Retina (tissue), 1 donor: ENCODE measurements around the gene ONECUT3.

Experiments used
- DNase-seq: peaks from one replicate; pipeline ENCODE4 v3.0.0-alpha.2; 2016

The ONECUT3 gene

DNA sequence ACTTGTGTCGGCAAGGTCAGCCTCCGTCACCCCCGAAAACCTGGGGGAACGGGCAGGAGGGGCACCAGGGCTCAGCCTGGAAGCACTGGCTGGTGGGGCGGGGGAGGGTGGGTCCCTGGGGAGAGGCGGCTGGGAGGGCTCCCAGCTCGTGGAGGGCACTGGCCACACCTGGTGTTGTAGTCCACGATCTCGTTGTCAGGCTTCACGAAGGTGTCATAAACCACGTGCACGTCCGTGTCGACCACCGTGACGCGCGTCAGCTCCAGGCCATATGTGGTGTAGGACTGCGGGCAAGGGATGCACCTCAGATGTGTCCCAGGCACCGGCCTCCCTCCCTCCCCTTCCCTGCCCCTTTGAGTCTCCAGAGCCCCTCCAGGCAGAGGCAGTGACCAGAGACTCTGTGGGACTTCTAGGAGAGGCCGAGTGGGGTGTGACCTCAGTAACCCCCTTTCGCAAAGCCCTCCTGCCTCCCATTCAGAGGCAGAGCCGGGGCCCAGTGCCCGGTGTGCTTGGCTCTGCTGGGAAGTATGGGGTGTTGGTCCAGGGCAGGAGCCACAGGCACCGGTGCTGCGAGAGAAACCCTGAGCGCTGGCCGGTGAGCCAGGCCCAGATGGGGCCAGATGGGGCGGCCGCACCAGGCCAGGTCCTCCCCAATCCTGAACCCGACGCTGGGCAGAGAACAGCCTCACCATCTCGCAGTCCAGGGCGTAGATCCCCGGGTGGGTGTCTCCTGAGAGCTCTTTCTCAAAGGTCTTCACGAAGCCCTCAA lies 63.4 kb downstream of the ONECUT3 start:
- DNase-seq, result no peak

DNA sequence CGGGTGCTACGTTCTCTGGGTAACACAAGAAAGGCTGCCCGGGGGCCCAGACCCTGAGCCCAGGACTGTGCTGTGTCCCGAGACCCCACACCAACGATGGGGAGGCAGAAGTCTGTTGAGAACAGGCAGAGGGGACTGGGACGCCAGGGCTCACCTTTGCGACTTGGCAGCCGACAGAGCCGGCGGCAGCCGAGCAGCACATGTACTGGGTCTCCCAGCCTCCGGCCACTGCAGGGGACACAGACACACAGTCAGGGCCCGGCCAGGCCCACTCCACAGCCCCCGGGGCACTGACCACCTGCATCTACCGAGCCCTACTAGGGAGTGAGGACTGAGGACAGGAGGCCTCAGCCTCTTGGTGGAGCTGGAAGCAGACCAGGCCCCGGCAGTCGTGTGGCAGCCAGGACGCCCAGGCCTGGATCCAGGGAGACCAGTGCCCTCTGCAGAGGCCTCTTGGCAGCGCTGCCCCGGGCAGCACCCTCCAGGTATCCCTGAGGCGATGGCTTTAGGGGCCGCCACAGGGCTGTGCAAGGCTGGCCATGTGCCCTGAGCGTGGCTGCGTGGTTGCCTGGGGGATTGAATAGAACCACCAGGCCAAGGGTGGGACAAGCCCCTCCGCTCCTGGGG lies 64.4 kb downstream of the ONECUT3 start:
- DNase-seq, result no peak

DNA sequence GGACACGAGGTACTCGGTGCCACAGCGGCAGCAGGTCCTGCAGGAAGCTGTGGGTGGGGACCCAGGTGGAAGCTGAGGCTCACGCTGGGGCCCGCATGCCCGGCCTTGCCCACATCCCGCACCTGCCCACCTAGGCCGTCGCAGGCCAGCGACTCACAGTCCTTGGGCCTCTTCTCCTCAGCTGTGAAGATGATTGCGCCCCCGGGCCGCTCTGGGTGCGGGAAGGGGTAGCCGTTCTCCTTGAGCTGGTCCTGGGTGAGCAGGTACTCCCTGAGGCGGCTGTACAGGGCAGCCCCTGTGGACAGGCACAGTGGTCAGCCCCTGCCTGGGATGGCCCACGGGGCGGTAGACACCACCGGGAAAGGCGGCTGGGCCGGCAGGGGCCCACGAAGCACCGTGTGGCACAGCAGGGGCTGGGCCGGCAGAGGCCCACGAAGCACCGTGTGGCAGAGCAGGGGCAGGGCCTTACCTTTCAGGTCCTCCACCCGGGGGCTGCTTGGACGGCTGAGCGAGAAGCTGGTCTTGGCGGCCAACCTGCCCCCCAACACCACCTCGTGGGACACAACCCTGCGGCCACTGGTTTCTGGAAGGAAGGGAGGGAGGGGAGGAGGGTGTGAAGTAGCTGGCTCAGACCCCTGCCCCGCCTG lies 65.4 kb downstream of the ONECUT3 start:
- no peak for DNase-seq

DNA sequence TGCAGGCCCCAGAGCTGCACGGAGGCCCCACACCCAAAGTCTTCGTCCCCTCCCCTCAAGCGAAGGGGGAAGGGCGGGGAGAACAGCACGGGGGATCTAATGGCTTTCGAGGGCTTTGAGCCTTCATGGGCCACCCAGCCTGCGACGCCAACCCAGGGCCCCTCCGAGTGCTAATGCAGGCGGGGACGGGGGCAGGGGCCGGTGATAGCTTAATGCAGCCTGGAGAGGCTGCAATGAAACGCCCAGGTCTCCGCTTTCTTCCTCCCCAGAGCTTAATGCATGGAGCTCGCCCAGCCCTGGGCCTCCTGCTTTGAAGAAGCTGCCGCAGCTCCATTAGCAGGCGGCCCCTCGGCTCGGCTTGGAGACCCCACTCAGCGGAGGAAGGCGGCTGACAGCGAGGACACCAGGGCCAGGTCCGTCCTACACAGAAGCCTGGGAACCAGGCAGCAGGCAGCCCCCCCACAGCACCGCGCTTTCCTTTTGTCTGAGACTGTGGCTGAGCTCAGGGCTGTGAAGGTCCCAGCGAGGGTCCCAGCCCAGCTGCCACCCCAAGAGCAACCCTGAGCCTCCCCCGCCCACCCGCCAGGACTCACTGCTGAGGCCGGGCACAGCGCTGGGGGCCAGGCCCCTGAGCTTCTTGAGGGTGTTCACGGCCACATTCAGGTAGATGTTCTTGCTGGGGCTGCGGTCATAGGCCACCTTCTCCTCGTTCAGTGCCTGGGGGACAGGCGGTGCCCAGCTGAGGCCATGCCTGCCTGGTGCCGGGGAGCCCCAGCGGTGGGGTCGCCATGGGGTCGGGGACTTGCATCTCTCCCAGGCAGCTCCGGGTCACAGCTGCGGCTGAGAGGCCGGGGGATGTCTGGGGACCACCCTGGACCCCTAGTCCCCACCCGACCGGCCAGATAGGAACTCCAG lies 66.3 kb downstream of the ONECUT3 start:
- DNase-seq, result peak; percentile 83

DNA sequence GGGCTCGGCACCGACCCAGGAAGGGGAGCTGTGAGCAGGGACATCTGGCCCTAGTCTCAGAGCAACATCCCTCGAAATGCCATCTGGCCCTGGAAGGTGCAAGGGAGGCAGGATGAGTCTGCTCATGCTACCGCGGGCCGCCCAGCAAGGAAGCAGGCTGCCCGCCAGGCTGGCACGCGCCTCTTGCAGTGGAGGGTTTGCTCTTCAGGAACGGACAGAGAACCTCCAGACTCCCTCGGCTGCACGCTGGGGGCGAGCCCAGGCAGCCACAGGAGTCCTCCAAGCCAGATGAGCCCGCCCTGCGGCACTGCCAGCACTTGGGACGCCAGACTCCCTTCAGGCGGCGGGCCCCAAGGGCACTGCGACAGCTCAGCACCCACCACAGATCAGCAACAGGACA lies 68.9 kb downstream of the ONECUT3 start:
- no peak for DNase-seq

DNA sequence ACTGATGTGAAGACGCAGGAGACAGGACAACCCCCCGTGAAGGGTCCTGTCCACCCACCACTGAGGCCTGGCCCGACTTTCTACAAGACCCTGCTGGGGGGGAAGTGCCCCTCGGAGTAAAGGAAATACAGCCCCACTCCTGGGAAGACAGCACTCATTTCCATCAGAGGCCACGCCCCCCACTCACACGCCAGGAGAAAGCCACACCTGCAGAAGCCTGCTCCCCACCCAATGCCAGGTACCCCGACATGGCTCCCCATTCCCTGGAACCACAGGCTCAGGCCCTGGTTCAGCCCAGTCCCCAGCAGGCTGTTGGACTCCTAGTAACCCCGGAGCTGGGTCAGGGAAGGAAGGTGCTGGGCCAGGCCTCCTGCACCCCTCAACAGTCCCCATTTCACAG lies 69.7 kb downstream of the ONECUT3 start:
- DNase-seq, result no peak

DNA sequence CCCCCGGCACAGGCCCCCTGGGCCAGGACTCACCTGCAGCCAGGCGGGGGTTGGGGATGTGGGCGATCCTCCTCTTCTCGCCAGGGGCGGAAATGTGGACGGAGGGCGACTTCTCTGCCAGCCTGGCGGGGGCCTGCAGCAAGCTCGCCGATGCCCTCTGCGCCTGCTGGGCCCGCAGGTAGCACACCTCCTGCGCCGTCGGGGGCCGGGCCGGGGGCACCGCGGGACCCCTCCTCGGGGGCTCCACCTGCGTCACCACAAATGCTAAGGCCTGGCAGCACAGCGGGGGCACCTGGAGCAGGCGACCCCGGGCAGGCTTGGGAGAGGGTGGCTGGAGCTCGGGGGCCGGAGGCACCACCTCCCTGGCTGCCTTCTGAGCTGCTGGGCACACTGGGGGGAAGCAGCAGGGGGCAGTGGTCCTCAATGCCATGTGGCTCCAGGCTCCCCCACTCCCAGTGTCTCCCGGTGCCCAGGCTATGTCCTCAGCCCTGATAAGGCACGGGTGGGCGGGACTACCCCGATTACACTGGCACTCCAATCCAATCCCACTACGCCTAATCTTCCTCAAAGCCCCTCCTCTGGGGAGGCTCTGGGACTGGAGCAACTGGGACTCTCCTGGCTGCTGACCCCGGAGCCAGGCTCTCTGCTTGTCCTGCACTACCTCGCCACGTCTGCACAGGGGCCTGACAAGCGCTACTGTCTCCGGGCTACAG lies 70.4 kb downstream of the ONECUT3 start:
- no peak for DNase-seq

DNA sequence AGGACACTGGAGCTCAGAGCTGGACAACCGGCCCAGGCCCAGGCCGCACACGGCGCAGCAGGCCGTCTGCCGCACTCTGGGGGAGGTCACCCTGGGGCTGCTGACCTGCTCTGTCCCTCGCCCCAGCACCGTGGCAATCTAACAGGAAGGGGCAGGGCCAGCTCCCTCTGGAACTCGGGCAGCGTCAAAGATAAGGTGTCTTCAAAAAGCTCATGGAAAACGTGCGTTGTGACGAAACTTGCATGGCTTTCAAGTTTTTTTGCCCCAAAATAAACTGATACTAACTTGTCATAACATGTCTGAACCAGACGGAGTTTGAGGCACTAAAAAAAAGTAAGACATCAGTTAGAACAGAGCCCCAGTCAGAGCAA lies 70.9 kb downstream of the ONECUT3 start:
- DNase-seq, result no peak

DNA sequence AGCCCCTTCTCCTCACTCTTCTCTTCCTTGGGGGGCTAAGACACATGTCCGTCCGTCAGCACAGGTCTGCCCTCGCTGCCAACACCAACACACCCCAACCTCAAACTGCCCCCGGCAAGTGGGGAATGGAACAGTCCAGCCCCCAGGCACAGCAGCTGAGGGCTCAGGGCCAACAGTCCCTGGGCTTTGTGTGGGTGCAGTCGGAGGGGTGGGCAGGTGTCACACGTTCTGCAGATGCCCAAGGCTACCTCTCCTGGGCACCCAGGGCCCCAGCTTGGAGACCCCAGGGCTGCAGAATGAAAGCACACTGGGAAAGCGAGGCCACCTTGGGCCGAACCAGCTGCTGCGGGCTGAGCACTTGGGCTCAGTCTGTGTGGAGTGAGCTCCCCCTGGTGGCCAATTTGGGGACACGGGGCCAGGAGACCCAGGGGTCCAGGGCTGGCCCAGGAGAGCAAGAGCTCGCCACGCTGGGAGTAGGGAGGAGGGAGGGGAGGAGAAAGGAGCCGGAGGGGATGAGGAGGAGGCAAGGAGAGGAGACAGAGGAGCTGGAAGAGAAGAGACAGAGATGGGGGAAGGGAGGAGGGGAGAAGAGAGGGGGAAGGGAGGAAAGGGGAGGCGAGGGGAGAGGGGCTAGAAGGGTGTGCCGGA lies 72.7 kb downstream of the ONECUT3 start:
- DNase-seq, result peak; percentile 90

DNA sequence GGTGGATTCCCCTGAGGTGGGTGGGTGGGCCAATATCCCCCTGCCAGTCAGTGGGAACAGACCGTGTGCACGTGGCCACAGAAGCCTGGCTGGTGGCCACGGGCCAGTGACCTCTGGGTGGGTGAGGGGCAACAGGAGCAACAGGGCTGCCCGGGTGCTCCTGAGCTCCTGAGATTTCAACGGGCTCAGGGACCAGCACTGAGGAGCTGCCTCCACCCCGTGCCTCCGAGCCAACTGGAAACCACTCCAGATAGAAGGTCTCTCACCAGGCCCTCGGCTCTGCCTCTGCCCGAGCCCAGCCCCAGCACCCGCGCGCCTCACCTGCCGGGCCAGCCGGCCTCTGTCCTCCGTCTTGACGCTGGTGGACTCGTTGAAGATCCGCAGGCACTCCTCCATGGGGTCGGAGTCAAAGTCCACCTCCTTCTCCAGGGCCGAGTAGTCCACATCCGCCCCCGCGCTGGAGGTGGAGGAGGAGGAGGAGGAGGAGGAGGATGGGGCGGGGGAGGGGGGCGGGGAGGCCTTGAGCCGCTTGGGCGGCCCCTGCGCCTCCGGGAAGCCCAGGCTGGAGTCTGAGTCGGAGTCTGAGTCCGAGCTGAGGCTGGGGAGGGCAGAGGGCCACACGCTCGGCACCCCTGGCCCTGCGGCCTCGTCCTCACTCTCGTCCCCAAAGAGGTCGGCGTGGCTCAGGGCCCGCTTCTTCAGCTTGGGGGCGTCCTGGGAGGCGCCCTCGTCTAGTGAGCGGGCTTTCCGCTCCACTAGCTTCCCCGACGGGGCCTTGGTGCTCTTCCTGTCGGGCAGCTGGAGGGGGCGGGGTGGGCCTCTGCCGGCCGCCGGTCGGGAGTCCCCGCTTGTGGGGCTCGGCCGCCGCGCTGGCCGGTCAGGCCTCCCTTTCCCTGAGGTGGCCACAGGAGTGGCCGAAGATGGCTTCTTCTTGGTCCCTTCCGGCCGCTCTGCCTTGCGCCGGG lies 73.5 kb downstream of the ONECUT3 start:
- DNase-seq, result peak; percentile 48

DNA sequence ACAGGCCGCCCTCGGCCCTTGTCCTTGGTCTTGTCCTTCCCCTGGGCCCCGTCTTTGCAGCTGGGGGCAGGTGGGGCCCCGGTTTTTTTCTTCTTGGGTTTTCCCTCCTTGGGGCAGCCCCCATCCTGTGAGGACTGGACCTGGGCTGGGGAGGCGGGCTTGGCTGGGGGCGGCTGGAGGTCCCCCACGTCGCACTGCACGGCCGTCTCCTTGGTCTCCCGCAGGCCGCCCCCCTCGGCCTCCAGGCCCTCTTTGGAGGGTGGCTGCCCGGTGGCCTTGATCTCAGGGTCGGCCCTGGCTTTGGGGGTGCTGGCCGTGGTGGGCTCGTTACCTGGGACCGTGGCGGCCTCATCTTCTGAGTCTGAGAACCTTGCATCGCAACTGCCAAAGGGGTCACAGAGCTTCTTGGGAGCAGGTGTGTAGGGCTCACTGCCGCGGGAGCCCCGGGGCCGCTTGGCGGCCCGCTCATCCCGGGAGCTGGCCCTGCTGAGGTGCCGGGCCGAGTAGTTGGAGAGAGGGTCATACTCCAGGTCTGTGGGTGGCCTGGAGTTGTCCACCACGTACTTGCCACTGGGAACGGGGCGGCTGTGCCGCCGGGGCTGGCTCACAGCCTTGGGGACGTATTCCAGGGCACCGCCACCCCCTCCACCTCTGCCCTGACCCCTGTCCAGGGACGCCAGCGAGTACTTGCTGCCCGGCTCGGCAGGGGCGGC lies 74.4 kb downstream of the ONECUT3 start:
- DNase-seq, result no peak

DNA sequence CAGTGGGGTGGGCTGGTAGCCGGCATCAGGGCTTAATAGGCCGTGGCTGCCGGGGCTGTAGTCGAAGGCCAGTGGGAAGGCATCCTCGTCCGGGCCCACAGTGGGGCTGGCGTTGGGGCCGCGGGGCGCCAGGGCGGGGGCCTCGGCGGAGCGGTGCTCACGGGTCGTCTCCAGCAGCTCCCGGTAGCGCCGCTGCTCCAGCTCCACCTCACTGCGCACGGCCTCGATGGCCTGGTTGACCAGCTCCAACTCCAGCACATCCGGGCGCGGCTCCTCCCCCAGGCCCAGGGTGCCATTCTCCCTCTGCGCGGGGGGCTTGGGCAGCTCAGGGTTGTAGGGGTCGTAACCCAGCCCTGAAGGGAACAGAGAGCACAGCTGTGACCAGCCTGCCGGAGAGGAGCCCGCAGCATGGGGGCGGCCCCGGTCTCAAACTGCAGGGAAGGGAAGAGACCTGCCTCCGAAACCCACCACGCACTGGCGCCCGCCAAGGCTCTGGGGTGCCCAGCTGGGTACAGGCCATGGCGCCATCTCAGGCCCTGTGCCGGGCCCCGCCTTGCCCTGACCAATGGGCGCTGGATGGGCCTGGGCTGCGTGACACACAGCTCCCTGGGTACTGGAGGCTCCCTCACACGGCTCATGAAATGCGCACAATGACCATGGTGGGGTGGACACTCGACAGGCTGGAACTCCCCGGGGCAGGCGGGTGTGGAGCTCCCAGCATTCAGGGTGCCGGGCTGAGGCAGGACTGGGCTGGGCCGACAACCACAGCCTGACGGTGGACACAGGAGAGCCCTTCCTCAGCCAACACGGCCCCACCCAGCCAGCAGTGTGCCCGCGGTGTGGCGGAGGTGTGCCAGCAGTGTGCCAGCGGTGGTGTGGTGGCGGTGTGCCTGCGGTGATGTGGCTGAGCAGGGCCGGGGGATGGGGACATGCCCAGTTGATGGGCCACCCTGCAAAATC lies 75.3 kb downstream of the ONECUT3 start:
- no peak for DNase-seq

DNA sequence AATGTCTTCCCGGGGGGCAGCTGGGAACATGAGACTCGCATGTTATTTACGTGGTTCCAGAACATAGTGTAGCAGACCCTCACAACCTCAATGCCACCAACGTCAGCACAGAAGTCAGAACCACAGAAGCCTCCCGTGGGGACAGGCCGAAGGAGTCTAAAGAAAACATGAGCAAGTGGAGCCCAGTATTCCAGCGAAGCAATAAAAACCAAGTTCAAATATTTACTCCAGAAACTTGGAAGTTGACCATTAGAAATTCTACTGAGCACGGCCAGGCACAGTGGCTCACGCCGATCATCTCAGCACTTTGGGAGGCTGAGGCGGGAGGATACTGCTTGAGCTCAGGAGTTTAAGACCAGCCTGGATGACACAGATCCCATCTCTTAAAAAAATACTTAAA lies 76.7 kb downstream of the ONECUT3 start:
- no peak for DNase-seq

DNA sequence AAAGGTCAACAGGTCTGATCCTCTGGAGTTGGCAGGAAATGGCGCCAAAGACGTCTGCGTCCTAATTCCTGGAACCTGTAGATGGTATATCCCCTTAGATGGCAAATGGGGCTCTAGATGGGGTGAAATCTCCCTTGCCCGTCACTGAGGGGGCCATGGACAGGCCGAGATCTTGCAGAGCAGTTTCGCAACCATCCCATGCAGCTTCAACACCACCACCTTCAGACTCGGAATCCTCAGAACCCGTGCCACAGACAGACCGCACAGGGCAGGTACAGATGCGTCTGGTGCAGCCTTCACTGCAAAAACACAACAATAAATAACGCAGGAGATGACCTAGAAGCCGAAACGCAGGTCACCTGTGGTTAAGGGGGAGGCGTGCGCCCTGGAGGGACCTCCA lies 77.3 kb downstream of the ONECUT3 start:
- no peak for DNase-seq
